Suprapubic skin (tissue), 4 donors: ENCODE data around the gene GEMIN5. TPM values are rescaled to one million over a fixed set of nuclear protein-coding genes. Genes with fewer than 3 reads are reported as not detected.
A peak's percentile ranks its signal among the peaks of the same experiment; 100 is the strongest.
"Not testable (repeated sequence)": the region's sequence is repeated elsewhere in the genome, so short reads cannot be mapped to it uniquely, and the experiment has no call there.

Source experiments
- DNase-seq, 2 donors: peaks; one replicate each; pipeline ENCODE4 v3.0.0-alpha.2; 2019; ENCODE audit warnings: low spot score in 2 of 2
- H3K27ac ChIP-seq: fragments of 200-600 bp; sonication (generic); one replicate; pipeline ENCODE4 v1.5.1; 2019
- H3K27me3 ChIP-seq: fragments of 200-600 bp; sonication (generic); one replicate; pipeline ENCODE4 v1.5.1; 2019
- H3K36me3 ChIP-seq: fragments of 200-600 bp; sonication (generic); one replicate; pipeline ENCODE4 v1.5.1; 2019
- H3K4me1 ChIP-seq: fragments of 200-600 bp; sonication (generic); one replicate; pipeline ENCODE4 v1.5.1; 2019
- H3K4me3 ChIP-seq: fragments of 200-600 bp; sonication (generic); one replicate; pipeline ENCODE4 v1.5.1; 2019; ENCODE audit warnings: mild to moderate bottlenecking
- H3K9me3 ChIP-seq: fragments of 200-600 bp; sonication (generic); one replicate; pipeline ENCODE4 v1.5.1; 2019
- CTCF ChIP-seq, 2 donors: fragments of 200-600 bp in 1 of 2; fragments of 450-650 bp in 1 of 2; sonication (generic) in 1 of 2; IDR thresholded peaks; one replicate each; pipeline ENCODE4 v1.5.1; 2016 to 2019; ENCODE audit warnings: antibody characterized with exemption in 2 of 2, mild to moderate bottlenecking in 1 of 2, moderate library complexity in 1 of 2
- EP300 ChIP-seq: sonication (generic); formaldehyde crosslinking; IDR thresholded peaks from one replicate; pipeline ENCODE4 v1.6.1; 2017; ENCODE audit warnings: antibody characterized with exemption
- POLR2A ChIP-seq, 2 donors: fragments of 450-650 bp; IDR thresholded peaks; one replicate each; pipeline ENCODE4 v1.6.1; 2017; ENCODE audit warnings: antibody characterized with exemption in 2 of 2, mild to moderate bottlenecking in 2 of 2, moderate library complexity in 2 of 2
- POLR2AphosphoS5 ChIP-seq, 3 donors: sonication (generic); formaldehyde crosslinking; IDR thresholded peaks; one replicate each; pipeline ENCODE4 v1.6.1; 2017; ENCODE audit warnings: antibody characterized with exemption in 3 of 3
- WGBS: methylation state at CpG from one replicate; pipeline ENCODE4 v1.1.5; 2018; 5-methylcytosine and 5-hydroxymethylcytosine counted together
- total RNA-seq, 4 donors: library from RNA; depleted of rRNA; stranded (reverse); fragments of >200 nt; gene quantifications; one replicate each; pipeline ENCODE4 v1.1.0, GENCODE V29; 2016

GEMIN5 gene
- total RNA-seq: 10 to 100 TPM; 14.7 to 26.8 (median 17.9) TPM

- 0% methylated on average over 25 of the region's 61 CpGs for WGBS
- Histone ChIP-seq H3K4me1 (peaks cover 45% of the 10 kb centered on the region), H3K4me3 (peak within 1 kb of the TSS; percentile 74), H3K36me3 (peaks cover 6% of the 10 kb centered on the region), H3K27me3 (no peaks in the 10 kb centered on the region), H3K27ac (peak within 1 kb of the TSS; percentile 13), H3K9me3 (no peaks in the 10 kb centered on the region)
- peak; percentile 84 to 88 for DNase-seq
- TF ChIP-seq CTCF (IDR thresholded peaks at IDR 0.05): no peak
- TF ChIP-seq POLR2AphosphoS5 (IDR thresholded peaks at IDR 0.05): peak in 1 of 3 donors; percentile 93
- TF ChIP-seq POLR2A (IDR thresholded peaks at IDR 0.05): peak in 1 of 2 donors; percentile 26
These were observed at the start of gene GEMIN5 for GRCh38 chr5:154937718-154938466. TSS of gene GEMIN5 (minus strand) at chr5:154938211. CDS start at chr5:154938133, 78 bp downstream.

- Histone ChIP-seq H3K9me3 (no peaks in the 10 kb centered on the region), H3K4me3 (no peak overlapping the region), H3K4me1 (no peaks in the 10 kb centered on the region), H3K27me3 (no peaks in the 10 kb centered on the region), H3K27ac (no peak overlapping the region), H3K36me3 (no peaks in the 10 kb centered on the region)
- WGBS: 62% methylated on average over 4 of the region's 4 CpGs
- TF ChIP-seq POLR2AphosphoS5 (IDR thresholded peaks at IDR 0.05) (no peak), POLR2A (IDR thresholded peaks at IDR 0.05) (no peak), CTCF (IDR thresholded peaks at IDR 0.05) (no peak), EP300 (no peak)
- no peak for DNase-seq
These were observed 48.1 kb upstream of the GEMIN5 start for GRCh38 chr5:154986151-154986550.

- Histone ChIP-seq H3K27ac (no peak overlapping the region), H3K9me3 (no peaks in the 10 kb centered on the region), H3K4me3 (no peak overlapping the region), H3K27me3 (no peaks in the 10 kb centered on the region), H3K36me3 (no peaks in the 10 kb centered on the region), H3K4me1 (no peaks in the 10 kb centered on the region)
- TF ChIP-seq CTCF (IDR thresholded peaks at IDR 0.05) (no peak), EP300 (no peak), POLR2A (IDR thresholded peaks at IDR 0.05) (no peak), POLR2AphosphoS5 (IDR thresholded peaks at IDR 0.05) (no peak)
- DNase-seq: no peak
- WGBS: 55% methylated on average over 8 of the region's 8 CpGs
These were observed 47.0 kb upstream of the GEMIN5 start for GRCh38 chr5:154984946-154985516.

GRCh38 chr5:154978294-154978693, 40.3 kb upstream of the GEMIN5 start:
- H3K4me3 ChIP-seq, H3K4me1 ChIP-seq, H3K36me3 ChIP-seq, H3K9me3 ChIP-seq, H3K27ac ChIP-seq, DNase-seq, H3K27me3 ChIP-seq: not testable (repeated sequence)
- 84% methylated on average over 2 of the region's 2 CpGs for WGBS

- Histone ChIP-seq H3K27ac (no peak overlapping the region), H3K4me1 (no peaks in the 10 kb centered on the region), H3K9me3 (no peaks in the 10 kb centered on the region), H3K27me3 (no peaks in the 10 kb centered on the region), H3K36me3 (no peaks in the 10 kb centered on the region), H3K4me3 (no peak overlapping the region)
- no peak for TF ChIP-seq CTCF (IDR thresholded peaks at IDR 0.05)
- no peak for DNase-seq
- 79% methylated on average over 1 of the region's 1 CpG for WGBS
These were observed 39.4 kb upstream of the GEMIN5 start for GRCh38 chr5:154977409-154977808.

GRCh38 chr5:154976082-154976481, 38.1 kb upstream of the GEMIN5 start:
- 91% methylated on average over 7 of the region's 9 CpGs for WGBS

More at GRCh38 chr5:154976082-154976481, 38.1 kb upstream of the GEMIN5 start:
- DNase-seq, H3K9me3 ChIP-seq, H3K36me3 ChIP-seq, H3K4me1 ChIP-seq, H3K4me3 ChIP-seq, H3K27me3 ChIP-seq, H3K27ac ChIP-seq: not testable (repeated sequence)
